Inferior parietal cortex (tissue), 1 donor: ENCODE data around the gene NEU4.

Experiments
- DNase-seq: peaks from one replicate; pipeline ENCODE4 v3.0.0-alpha.2; 2016; ENCODE audit errors: extremely low spot score

NEU4 gene

GRCh38 chr2:241852116-241852980 is 43.4 kb downstream of the NEU4 start:
- DNase-seq, result no peak

- DNase-seq, result no peak
Measured at GRCh38 chr2:241852981-241853631, 44.1 kb downstream of the NEU4 start.

GRCh38 chr2:241853651-241854341 is 44.8 kb downstream of the NEU4 start:
- no peak for DNase-seq

DNA sequence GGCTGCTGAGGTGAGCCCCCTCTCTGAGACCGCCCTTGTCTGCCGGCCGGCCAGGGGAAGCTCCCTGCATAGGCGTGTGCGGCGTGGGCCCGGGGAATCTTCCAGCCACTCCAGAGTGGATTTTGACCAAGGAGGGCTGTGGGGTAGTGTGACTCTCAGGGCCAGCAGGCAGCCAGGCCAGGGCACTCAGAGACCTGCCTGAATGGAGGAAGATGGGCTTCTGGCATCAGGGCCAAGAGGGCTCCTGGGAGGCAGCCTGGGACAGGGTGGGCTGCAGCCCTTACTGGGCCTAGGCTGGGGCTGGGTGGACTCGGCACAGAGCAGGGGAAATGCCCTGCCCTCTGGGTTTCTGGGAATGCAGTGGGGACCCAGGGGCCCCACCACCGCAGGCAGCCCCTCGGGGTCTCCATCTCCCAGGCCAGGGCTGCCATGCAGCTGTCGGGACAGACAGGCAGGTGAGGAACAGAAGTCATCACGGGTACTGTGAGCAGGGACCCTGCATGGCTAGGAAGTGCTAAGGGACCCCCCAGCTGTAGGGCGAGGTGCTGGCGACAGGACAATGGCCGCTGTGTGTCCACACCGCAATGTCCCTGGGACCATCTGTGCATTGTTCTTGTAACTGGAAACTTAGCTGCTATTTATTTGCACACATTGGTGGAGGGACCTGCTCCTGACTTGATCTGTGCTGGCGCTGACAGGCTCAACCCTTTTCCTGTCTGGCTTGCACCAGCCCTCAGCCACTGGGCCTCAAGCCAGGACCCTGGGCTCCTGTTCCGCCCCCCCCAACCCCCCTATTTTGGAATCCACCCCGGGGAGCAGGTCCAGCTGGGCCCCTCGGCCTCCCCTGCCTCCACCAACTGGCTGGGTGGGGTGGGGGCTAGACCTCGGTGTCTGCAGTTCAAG is 45.6 kb downstream of the NEU4 start:
- DNase-seq, result no peak

GRCh38 chr2:241855245-241855887 is 46.4 kb downstream of the NEU4 start:
- no peak for DNase-seq

DNA sequence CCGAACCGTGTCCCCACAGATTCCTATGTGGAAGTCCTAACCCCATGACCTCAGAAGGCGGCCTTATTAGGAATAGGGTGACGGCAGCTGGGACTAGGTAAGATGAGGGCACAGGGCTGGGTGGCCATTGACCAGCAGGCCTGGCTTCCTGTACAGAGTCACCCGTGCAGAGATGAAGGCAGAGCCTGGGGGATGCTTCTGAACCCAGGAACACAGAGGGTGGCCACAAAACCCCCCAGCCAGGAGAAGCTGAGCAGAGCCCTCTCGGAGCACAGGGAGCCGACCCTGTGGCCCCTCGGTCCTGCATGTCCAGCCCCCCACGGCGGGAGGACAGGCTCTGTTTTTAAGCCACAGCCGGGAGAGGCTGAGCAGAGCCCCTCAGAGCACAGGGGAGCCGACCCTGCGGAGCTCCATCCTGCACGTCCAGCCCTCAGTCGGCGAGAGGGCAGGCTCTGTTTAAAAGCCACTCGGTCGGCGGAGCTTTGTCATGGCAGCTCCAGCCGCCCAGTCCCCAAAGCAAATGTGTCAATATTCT is 47.0 kb downstream of the NEU4 start:
- DNase-seq, result no peak

GRCh38 chr2:241857041-241857541 is 48.1 kb downstream of the NEU4 start:
- no peak for DNase-seq

- DNase-seq, result no peak
Measured at GRCh38 chr2:241857572-241858121, 48.7 kb downstream of the NEU4 start.

DNA sequence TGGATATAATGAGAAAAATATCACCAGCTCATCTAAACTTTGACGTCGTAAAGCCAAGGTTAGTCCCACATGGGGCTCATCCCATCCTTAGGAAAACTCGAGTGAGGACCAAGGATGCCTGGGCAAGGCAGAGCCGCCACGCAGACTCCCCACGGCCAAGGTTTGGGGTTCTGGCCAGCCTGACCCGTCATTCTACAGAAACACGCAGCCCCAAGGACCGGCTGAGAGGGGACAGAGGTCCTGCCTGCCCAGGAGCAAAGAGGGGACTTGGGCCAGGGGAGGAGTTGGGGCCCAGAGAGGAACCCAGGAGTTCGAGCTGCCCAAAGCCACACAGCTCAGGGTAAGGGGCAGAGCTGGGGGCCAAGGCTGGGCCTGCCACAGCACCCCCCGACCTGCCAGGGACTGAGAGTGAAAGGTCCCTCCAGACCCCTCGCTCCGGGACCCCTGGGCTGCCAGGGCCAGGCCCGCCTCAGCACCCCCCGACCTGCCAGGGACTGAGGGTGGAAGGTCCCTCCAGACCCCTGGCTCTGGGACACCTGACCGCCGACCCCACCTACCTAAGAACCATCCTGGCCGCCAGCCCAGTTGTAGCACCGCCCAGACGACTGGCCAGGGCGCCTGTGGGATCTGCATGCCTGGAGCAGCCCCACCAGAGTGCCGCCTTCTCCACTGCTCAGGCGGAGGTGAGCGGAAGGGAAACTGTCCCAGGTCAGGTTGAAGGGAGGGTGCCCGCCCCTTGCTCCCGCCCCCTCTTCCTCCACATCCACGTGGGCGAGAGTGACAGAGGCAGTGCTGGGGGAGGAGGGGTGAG is 49.4 kb downstream of the NEU4 start, which contains the start of gene PDCD1:
TSS of gene PDCD1 (minus strand) at position 689 of the 811 bp plus-strand sequence. CDS start at position 633, 56 bp downstream.
- DNase-seq, result no peak

DNA sequence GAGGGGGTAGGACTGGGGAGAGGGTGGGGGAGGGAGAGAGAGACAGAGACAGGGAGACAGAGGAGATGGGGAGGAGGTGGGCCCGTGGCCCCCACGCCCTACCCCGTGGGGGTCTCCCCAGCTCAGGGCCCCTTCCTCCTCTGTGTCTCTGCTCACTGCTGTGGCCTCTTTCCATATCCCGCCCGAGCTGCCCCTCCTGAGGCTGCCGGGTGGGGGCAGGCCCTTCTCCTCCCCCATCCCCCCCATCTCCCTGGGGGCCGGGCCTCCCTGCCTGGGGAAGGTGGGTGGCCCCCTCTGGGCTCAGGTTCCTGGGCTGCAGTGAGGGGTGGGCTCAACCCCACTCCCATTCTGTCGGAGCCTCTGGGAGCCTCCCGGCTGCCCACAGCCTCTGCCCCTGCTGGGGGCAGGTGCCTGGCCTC is 50.0 kb downstream of the NEU4 start:
- DNase-seq, result no peak

DNA sequence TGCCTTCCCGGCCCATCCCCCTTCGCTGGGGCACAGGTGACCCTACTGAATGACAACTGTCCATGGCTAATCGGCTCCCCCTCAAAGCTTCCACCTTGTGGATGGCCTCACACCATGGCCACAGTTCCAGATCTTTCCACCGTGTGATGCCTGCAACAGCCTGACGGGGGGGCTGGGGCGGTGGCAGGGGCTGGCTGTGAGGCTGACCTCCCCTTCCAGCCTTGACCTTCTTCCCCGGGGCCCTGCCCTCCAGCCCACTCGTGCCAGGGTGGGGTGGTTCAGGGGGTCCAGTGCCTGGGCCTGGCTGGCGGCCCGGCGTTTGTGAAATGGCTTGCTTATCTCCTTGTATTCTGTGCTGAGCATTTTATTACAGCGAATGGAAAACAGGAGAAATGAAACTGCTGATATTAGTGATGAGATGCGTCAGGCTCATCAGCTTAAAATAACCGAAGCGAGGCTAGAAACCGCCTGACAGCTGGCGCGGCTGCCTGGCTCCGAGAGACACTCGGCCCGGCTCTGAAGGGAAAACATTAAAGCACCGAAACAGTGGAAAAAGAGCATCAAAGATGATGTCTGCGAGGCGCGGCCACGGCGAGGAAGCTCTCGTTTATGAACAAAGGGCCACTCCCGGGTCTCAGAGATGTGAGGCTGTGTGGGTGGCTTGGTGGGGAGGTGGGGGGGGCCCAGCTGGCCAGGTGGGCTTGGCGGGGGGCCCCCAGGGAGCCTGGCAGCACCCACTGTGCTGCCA is 50.6 kb downstream of the NEU4 start:
- no peak for DNase-seq

DNA sequence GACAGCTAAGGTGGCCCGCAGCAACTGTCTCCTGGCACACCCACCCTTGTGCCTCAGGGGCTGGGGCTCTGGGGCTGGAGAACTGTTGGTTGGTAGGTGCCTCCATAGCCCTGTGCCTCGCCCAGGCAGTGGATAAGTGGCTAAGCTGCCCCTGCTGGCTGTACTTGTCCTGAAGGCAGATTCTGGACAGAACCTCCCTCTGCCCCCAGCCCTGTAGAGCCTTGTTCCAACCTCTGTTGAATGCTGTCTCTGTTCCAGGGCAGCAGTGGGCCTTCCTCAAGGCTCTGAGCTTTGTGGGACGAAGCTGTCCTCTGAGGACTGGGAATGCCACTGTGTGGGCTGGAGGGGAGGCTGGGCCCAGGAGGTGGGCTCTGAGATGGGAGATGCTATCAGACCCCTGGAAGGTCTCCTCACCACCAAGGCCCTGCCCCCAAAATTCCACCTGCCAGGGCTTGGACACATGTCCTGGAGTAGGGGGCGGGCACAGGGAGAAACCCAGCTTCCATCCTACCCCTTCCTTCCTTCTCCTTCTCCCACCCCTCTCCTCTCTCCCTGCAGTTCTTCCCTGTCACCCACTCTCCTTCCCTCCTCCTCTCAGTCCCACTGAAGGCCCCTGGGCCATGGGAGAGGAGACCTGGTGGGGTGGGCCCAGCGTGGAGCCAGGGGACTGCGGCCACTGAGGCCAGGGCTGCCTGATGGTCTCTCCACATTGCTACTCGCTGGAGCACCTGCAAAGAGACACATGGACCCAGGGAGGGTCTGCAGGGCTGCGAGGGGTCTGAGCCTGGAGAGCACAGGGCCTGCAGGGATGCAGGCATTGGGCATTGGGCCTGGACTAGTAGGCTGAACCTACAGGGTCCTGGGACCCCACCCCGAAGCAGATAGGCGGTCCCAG is 51.4 kb downstream of the NEU4 start:
- no peak for DNase-seq

DNA sequence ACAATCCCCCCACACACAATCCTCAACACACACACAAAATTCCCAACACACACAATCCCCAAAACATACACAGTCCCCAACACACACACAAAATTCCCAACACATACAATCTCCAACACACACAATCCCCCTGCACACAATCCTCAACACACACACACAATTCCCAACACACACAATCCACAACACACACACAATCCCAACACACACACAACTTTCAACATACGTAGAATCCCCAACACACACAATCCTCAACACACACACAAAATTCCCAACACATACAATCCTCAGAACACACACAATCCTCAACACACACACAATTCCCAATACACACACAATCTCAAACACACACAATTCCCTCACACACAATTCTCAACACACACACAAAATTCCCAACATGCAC is 52.3 kb downstream of the NEU4 start:
- DNase-seq, result no peak

GRCh38 chr2:241862093-241862492 is 53.1 kb downstream of the NEU4 start:
- no peak for DNase-seq

DNA sequence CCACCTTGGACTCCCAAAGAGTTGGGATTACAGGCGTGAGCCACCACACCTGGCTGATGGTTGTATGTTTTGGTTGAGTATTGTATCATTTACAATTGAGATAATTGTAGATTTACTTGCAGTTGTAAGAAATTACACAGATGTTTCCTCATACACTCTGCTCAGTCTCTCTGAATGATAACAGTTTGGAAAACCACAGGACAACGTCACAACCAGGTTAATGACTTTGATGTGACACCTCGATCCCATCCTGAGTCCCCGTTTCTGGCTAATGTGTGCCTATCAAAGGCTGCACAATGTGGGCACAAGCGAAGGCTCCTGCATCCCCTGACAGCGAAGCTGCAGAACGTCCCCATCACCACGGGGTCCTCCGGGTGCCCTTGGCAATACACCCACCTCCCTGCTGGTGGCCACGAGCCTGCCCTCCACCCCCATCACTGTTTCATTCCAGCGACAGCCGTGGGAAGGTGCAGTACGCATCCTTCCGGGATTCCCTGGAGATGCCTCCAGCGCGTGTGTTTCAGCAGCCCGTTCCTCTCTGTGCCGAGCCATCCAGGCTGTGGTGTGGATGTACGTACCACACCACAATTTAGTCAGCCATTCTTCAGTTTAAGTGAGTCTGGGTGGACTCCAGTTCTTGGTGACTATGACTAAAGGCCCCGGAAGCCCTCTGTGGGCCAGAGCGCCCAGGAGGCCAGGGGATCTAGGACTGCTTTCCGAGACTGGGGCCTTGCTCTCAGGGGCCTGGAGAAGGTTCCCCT is 54.0 kb downstream of the NEU4 start:
- DNase-seq, result no peak

DNA sequence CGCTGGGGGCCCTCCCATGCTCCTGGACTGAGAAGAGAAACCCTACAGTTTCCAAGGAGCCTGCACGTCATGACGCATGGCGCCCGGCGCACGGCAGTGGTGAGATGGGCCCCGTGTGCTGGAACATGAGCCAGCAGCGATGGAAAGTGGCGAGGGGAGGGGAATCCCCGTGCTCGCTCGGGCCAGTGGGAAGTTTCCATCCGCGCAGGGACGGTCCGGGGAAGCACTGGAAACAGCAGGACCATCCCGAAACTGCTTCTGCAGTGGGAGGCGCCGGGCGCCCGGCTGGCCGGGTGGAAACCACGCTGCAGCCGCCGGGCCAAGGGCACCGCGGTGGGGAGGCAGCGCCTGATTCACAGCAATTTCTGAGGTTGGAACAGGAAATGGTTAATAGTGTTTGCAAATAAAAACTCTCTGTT is 54.6 kb downstream of the NEU4 start:
- no peak for DNase-seq
